Measurements from ENCODE around the gene SF3B1.

Gene SF3B1

GRCh38 chr2:197360744-197361156 lies 74.1 kb downstream of the SF3B1 start:
- no peak overlapping the region for H4K8ac ChIP-seq (ENCODE audit: low read depth, low read length)
- H3K36me3 ChIP-seq (replicated peaks in 1 of 2; ENCODE audit: control insufficient read depth in 2 of 2, insufficient read depth in 2 of 2, low read length in 2 of 2), result no peaks in the 10 kb centered on the region
- H2BK5ac ChIP-seq (ENCODE audit: low read length), result no peak overlapping the region
- H3K9me3 ChIP-seq (replicated peaks in 1 of 2; ENCODE audit: control insufficient read depth in 2 of 2, insufficient read depth in 1 of 2, low read depth in 1 of 2, low read length in 2 of 2), result no peaks in the 10 kb centered on the region
- H2AFZ ChIP-seq (ENCODE audit: low read length), result no peak overlapping the region
- H2AK5ac ChIP-seq (ENCODE audit: low read depth, low read length), result no peak overlapping the region
- no peaks in the 10 kb centered on the region for H3K79me1 ChIP-seq (ENCODE audit: low read depth, low read length)
- H3K23ac ChIP-seq (ENCODE audit: low read depth, low read length, poor library complexity), result no peak overlapping the region
- H3K4me3 ChIP-seq (ENCODE audit: low read length in 2 of 2), result no peak overlapping the region
- H2BK12ac ChIP-seq (ENCODE audit: low read length), result no peak overlapping the region
- H3K4me1 ChIP-seq (ENCODE audit: control insufficient read depth in 2 of 2, insufficient read depth in 1 of 2, low read depth in 1 of 2, low read length in 2 of 2), result no peaks in the 10 kb centered on the region
- H3K14ac ChIP-seq (ENCODE audit: low read length), result no peak overlapping the region
- no peak for DNase-seq (ENCODE audit: low spot score)
- no peak overlapping the region for H3K9ac ChIP-seq (ENCODE audit: low read depth, low read length, poor library complexity)
- no peak overlapping the region for H3K4ac ChIP-seq (ENCODE audit: low read length)
- H2BK120ac ChIP-seq (ENCODE audit: low read depth, low read length), result no peak overlapping the region
- H2BK15ac ChIP-seq (ENCODE audit: low read length), result no peak overlapping the region
- no peak overlapping the region for H3K4me2 ChIP-seq (ENCODE audit: insufficient read depth, low read length, poor library complexity, severe bottlenecking)
- no peaks in the 10 kb centered on the region for H3K27me3 ChIP-seq (ENCODE audit: control insufficient read depth in 3 of 3, insufficient read depth in 3 of 3, low read depth in 1 of 3, low read length in 3 of 3)
- no peak overlapping the region for H3K27ac ChIP-seq (replicated peaks; ENCODE audit: low read length)
- no peak overlapping the region for H4K91ac ChIP-seq (ENCODE audit: low read depth, low read length, poor library complexity)
- no peak overlapping the region for H3K18ac ChIP-seq (ENCODE audit: low read length)

GRCh38 chr2:197359859-197360258 lies 75.0 kb downstream of the SF3B1 start:
- Histone ChIP-seq H3K9me3 (replicated peaks in 1 of 2; ENCODE audit: control insufficient read depth in 2 of 2, insufficient read depth in 1 of 2, low read depth in 1 of 2, low read length in 2 of 2) (no peaks in the 10 kb centered on the region), H3K4ac (ENCODE audit: low read length) (no peak overlapping the region), H3K4me2 (ENCODE audit: insufficient read depth, low read length, poor library complexity, severe bottlenecking) (no peak overlapping the region), H2AK5ac (ENCODE audit: low read depth, low read length) (no peak overlapping the region), H3K27me3 (ENCODE audit: control insufficient read depth in 3 of 3, insufficient read depth in 3 of 3, low read depth in 1 of 3, low read length in 3 of 3) (no peaks in the 10 kb centered on the region), H3K27ac (replicated peaks; ENCODE audit: low read length) (no peak overlapping the region), H3K18ac (ENCODE audit: low read length) (no peak overlapping the region), H2BK120ac (ENCODE audit: low read depth, low read length) (no peak overlapping the region), H3K9ac (ENCODE audit: low read depth, low read length, poor library complexity) (no peak overlapping the region), H3K23ac (ENCODE audit: low read depth, low read length, poor library complexity) (no peak overlapping the region), H3K14ac (ENCODE audit: low read length) (no peak overlapping the region), H4K91ac (ENCODE audit: low read depth, low read length, poor library complexity) (no peak overlapping the region), H2BK15ac (ENCODE audit: low read length) (no peak overlapping the region), H2BK5ac (ENCODE audit: low read length) (no peak overlapping the region), H2AFZ (ENCODE audit: low read length) (no peak overlapping the region), H3K79me1 (ENCODE audit: low read depth, low read length) (no peaks in the 10 kb centered on the region), H4K8ac (ENCODE audit: low read depth, low read length) (no peak overlapping the region), H3K4me1 (ENCODE audit: control insufficient read depth in 2 of 2, insufficient read depth in 1 of 2, low read depth in 1 of 2, low read length in 2 of 2) (no peaks in the 10 kb centered on the region), H3K4me3 (ENCODE audit: low read length in 2 of 2) (no peak overlapping the region), H3K36me3 (replicated peaks in 1 of 2; ENCODE audit: control insufficient read depth in 2 of 2, insufficient read depth in 2 of 2, low read length in 2 of 2) (no peaks in the 10 kb centered on the region), H2BK12ac (ENCODE audit: low read length) (no peak overlapping the region)
- no CpG with 5 or more reads among the region's 1 CpG for WGBS, 2 donors (ENCODE audit: extremely low coverage in 2 of 2, insufficient read length in 2 of 2, insufficient replicate concordance in 1 of 2)
- no peak for DNase-seq (ENCODE audit: low spot score)

GRCh38 chr2:197358931-197359330 lies 75.9 kb downstream of the SF3B1 start:
- Histone ChIP-seq H3K4ac (ENCODE audit: low read length) (no peak overlapping the region), H2AFZ (ENCODE audit: low read length) (no peak overlapping the region), H2BK15ac (ENCODE audit: low read length) (no peak overlapping the region), H3K4me3 (ENCODE audit: low read length in 2 of 2) (no peak overlapping the region), H2BK12ac (ENCODE audit: low read length) (no peak overlapping the region), H2BK5ac (ENCODE audit: low read length) (no peak overlapping the region), H3K36me3 (replicated peaks in 1 of 2; ENCODE audit: control insufficient read depth in 2 of 2, insufficient read depth in 2 of 2, low read length in 2 of 2) (no peaks in the 10 kb centered on the region), H3K4me1 (ENCODE audit: control insufficient read depth in 2 of 2, insufficient read depth in 1 of 2, low read depth in 1 of 2, low read length in 2 of 2) (peaks cover 0 to 2% of the 10 kb centered on the region in 2 donors), H3K27ac (replicated peaks; ENCODE audit: low read length) (no peak overlapping the region), H3K27me3 (ENCODE audit: control insufficient read depth in 3 of 3, insufficient read depth in 3 of 3, low read depth in 1 of 3, low read length in 3 of 3) (no peaks in the 10 kb centered on the region), H3K9ac (ENCODE audit: low read depth, low read length, poor library complexity) (no peak overlapping the region), H3K23ac (ENCODE audit: low read depth, low read length, poor library complexity) (no peak overlapping the region), H3K9me3 (replicated peaks in 1 of 2; ENCODE audit: control insufficient read depth in 2 of 2, insufficient read depth in 1 of 2, low read depth in 1 of 2, low read length in 2 of 2) (no peaks in the 10 kb centered on the region), H4K8ac (ENCODE audit: low read depth, low read length) (no peak overlapping the region), H3K79me1 (ENCODE audit: low read depth, low read length) (no peaks in the 10 kb centered on the region), H2BK120ac (ENCODE audit: low read depth, low read length) (no peak overlapping the region), H2AK5ac (ENCODE audit: low read depth, low read length) (no peak overlapping the region), H3K4me2 (ENCODE audit: insufficient read depth, low read length, poor library complexity, severe bottlenecking) (no peak overlapping the region), H4K91ac (ENCODE audit: low read depth, low read length, poor library complexity) (no peak overlapping the region), H3K18ac (ENCODE audit: low read length) (no peak overlapping the region), H3K14ac (ENCODE audit: low read length) (no peak overlapping the region)
- no CpG with 5 or more reads among the region's 2 CpGs for WGBS, 2 donors (ENCODE audit: extremely low coverage in 2 of 2, insufficient read length in 2 of 2, insufficient replicate concordance in 1 of 2)
- DNase-seq (ENCODE audit: low spot score), result no peak

GRCh38 chr2:197357986-197358385 lies 76.8 kb downstream of the SF3B1 start:
- no peak overlapping the region for H3K23ac ChIP-seq (ENCODE audit: low read depth, low read length, poor library complexity)
- H3K4me1 ChIP-seq (ENCODE audit: control insufficient read depth in 2 of 2, insufficient read depth in 1 of 2, low read depth in 1 of 2, low read length in 2 of 2), result peaks cover 0 to 2% of the 10 kb centered on the region in 2 donors
- no peaks in the 10 kb centered on the region for H3K36me3 ChIP-seq (replicated peaks in 1 of 2; ENCODE audit: control insufficient read depth in 2 of 2, insufficient read depth in 2 of 2, low read length in 2 of 2)
- H3K4me2 ChIP-seq (ENCODE audit: insufficient read depth, low read length, poor library complexity, severe bottlenecking), result no peak overlapping the region
- H3K9me3 ChIP-seq (replicated peaks in 1 of 2; ENCODE audit: control insufficient read depth in 2 of 2, insufficient read depth in 1 of 2, low read depth in 1 of 2, low read length in 2 of 2), result no peaks in the 10 kb centered on the region
- no peaks in the 10 kb centered on the region for H3K27me3 ChIP-seq (ENCODE audit: control insufficient read depth in 3 of 3, insufficient read depth in 3 of 3, low read depth in 1 of 3, low read length in 3 of 3)
- H3K27ac ChIP-seq (replicated peaks; ENCODE audit: low read length), result no peak overlapping the region
- no peak overlapping the region for H2BK15ac ChIP-seq (ENCODE audit: low read length)
- H2AFZ ChIP-seq (ENCODE audit: low read length), result no peak overlapping the region
- no peak overlapping the region for H3K18ac ChIP-seq (ENCODE audit: low read length)
- H3K79me1 ChIP-seq (ENCODE audit: low read depth, low read length), result no peaks in the 10 kb centered on the region
- H3K4ac ChIP-seq (ENCODE audit: low read length), result no peak overlapping the region
- no peak for DNase-seq (ENCODE audit: low spot score)
- no peak overlapping the region for H2BK12ac ChIP-seq (ENCODE audit: low read length)
- H4K8ac ChIP-seq (ENCODE audit: low read depth, low read length), result no peak overlapping the region
- H2AK5ac ChIP-seq (ENCODE audit: low read depth, low read length), result no peak overlapping the region
- no peak overlapping the region for H2BK120ac ChIP-seq (ENCODE audit: low read depth, low read length)
- H2BK5ac ChIP-seq (ENCODE audit: low read length), result no peak overlapping the region
- H3K14ac ChIP-seq (ENCODE audit: low read length), result no peak overlapping the region
- H3K9ac ChIP-seq (ENCODE audit: low read depth, low read length, poor library complexity), result no peak overlapping the region
- no peak overlapping the region for H4K91ac ChIP-seq (ENCODE audit: low read depth, low read length, poor library complexity)
- no peak overlapping the region for H3K4me3 ChIP-seq (ENCODE audit: low read length in 2 of 2)
- no CpG with 5 or more reads among the region's 1 CpG for WGBS, 2 donors (ENCODE audit: extremely low coverage in 2 of 2, insufficient read length in 2 of 2, insufficient replicate concordance in 1 of 2)

Data from neuronal stem cell (in vitro differentiated cells).